NCI-H524 treated with DMSO at 0.1 percent for 48 hours (cell line): ENCODE data around the gene SND1.
A peak's percentile ranks its signal among the peaks of the same experiment; 100 is the strongest.
"Not testable (repeated sequence)": the region's sequence is repeated elsewhere in the genome, so short reads cannot be mapped to it uniquely, and the experiment has no call there.

Experiments used
- DNase-seq: peaks from one replicate; lab custom pipeline; 2025; lab: John Stamatoyannopoulos, UW

SND1 gene

DNA sequence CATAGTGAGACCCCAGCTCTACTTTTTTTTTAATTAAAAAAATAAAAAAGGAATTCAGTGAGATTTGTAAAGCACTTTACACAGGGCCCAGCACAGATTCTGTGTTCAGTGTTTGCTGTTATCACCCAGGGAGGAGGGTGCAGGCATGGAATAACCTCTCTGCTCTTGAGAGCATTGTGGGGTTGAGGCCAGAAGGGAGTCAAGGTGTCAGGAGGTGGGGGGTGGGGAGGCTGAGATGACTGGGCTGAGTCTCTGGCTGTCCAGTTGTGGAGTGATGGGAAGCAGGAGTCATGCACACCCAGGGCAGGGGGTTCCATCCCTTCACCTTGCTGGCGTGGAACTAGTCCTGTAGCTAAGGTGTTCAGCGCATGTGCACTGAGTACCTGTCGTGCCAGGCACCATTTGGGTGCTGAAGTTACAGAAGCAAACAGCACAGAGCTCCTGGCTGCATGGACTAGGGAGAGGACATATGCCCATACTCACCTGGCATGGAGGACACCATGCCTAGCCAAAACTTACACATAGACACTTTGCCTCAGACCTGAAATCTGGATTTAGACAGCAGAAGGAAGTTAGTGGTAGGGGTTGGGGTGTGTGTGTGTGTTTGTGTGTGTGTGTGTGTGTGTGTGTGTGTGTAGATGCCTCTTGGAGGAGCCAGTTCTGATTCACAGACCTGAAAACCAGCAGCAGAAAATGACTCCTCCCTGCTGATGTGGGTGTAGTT is 448.4 kb downstream of the SND1 start:
- DNase-seq: no peak

DNA sequence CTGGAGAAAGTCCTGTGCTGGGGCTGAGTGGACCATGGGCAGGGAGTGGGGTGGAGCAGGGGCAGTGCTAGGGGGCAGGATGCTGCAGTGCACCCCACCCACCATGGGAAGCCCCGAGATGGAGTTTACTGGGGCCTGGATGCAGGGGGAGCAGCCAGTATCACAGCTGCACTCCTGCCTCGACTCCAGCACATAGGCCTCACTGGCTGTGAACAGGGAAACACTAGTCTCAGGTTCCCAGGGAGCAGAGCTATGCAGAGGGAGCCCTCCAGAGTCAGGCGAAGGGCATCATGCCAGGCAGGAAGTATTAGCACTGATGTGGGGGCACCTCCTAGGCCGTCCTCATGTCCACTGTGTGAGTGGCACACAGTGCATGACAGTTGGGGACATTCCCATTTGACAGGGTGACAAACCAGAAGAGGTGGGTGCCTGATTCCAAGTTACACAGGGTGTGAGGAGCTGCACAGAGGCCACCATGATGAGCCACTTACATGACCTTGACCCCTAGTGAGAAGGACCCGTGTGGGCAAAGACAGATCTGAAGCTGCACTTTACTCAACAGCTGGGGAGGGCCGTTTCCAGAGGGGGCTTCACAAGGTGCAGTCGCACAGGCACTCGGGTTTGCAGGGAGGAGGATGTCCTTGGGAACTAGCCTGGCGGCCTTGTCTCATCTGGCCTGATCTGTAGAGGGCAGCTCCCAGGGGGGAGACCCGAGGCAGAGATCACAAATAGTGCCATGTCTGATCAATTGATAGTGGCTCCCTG is 449.1 kb downstream of the SND1 start:
- no peak for DNase-seq

DNA sequence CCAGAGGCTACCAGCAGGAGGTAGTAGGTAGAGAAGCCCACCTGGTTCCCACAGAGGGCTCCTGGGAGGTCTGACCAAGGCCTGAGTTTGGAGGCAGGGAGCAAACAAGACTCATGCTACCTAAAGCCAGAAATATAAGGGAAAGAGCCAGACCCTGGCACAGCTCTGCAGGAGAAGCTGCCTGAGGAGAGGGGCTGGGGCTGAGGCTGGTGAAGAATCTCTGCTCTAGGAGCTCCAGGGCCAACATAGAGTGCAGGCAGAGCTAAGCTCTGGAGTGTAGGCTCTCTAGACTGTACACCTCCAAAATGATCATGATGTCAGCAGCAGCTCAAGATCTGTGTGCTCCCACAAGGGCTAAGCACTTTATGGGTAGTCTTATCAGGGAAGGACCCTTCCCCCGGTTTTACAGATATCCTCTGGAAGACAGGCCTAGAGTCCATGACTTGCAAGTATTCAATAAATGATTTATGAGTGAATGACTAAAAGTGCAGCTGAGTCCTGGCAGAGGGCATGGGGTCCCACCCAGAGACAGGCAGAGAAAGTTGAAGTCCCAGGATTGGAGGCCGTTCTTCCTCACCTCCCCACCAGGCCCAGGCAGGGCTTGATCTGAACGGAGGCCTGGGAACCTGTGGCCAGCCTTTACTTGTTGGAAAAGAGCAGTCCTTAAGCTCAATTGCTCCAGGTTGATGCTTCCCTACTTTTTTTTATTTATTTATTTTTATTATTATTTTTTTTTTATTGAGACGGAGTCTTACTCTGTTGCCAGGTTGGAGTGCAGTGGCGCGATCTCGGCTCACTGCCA is 450.7 kb downstream of the SND1 start:
- no peak for DNase-seq

DNA sequence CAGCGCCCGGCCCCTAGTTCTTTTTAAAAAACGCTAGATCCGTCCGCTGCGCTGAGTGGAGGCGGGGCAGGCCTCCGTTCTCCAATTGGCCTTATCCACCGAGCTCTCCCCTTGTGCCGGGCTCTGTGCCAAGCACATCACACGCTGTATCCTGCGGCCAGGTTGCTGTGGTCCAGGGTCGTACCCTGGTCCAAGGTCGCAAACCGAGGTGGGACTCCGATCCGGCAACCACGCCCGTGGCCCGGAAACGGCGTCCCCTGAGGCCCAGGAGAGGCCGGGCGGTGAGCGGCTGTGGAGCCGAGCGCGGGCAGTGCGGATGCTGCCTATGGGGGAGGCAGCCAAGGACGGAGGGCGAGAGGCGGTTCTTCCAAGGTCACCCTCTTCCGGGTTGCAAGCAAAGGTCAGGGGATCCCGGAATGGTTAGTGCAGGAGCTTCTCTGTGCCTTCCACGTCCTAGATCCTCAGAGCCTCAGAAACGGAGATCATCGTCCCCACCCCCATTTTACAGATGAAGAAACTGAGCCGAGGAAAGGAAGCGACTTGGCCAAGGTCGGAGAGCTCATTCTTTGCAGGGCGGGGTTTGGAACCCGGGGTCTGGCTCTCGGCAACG is 451.6 kb downstream of the SND1 start:
- no peak for DNase-seq

DNA sequence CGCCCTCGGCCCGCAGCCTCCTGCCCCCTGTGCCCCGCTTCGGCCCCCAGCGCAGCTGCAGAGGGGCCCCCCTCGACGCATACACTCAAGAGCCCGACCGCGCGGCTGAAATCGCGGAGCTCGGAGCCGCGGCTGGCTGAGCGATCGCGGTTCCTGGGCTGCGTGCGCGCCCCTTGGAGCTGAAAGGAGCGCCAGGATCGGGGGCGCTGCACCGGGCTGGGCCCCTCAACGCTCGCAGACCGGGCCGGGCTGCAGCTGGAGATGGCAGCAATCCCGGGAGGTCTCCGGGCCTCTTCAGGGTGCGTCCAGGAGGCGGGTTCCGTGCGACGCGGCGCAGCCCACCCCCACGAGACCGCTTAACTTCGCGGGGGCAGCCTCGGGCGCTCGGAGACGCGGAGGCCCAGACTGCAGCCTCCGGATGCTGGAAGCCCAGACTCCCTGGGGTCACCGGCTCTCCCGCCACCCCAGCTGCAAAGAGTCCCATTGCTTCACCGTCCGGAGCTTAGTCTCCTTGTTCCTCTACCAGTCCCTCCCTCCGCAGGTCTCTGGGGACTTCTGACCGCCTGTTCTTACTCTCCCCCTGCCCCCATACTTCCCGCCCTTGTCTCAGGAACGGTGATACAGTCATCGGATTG is 452.2 kb downstream of the SND1 start:
- DNase-seq: no peak

DNA sequence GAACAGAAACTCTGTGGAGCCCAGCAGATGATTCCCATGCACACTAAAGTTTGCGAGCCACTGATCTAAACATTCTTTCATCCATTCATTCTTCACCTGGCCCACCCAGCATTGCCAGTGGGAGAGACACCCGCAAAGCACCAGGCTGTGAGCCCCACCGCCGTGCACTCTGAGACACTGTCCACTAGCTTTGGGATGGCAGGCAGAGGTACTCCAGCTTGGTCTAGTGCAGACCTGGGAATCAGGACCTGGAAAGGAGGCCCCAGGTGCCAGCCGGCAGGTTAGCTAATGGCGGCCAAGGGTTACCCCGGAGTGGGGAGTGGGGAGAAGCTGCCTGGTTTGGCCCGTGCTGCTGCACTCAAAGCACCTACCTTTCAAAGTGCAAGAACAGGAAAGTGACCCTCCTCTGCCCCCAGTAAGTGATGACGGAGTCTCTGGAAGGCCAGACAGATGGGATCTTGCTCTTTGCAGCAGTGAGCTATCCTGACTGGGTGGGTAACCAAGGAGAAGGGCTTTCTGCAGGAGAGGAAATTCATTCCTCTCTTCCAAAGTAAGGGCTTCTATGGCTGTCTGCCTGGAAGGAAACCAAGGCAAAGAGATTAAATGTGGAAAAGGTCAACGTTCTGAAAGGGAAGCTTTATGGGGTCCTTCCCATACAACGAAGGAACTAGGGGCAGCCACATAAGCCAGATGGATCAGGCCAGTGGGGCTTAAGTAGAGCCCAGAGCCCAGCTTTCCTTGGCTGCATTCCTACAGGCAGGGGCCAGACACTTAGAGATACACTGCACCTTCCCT is 453.4 kb downstream of the SND1 start:
- DNase-seq: no peak

DNA sequence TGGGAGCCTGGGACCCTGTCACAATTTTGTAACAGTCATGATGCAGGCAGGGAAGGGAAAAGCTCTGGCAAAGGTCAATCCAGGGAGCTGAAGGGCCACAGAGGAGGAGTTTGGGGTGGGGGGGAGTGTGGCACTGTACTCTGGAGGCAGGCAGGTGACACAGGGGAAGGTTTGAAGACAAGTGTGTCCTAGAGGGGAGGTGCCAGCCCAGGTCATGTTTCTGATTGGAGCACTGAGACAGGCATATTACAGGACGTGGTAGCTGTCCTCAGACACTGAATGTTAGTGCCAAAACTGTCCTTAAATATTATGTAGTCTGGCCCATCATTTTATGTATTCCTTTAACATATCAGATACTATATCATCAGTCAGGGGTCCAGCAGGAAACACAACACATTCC is 454.8 kb downstream of the SND1 start:
- DNase-seq: no peak

DNA sequence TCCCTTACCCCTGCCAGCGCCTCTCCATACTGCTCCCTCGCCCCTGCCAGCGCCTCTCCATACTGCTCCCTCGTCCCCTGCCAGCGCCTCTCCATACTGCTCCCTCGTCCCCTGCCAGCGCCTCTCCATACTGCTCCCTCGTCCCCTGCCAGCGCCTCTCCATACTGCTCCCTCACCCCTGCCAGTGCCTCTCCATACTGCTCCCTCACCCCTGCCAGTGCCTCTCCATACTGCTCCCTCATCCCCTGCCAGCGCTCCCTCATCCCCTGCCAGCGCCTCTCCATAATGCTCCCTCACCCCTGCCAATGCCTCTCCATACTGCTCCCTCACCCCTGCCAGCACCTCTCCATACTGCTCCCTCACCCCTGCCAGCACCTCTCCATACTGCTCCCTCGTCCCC is 455.5 kb downstream of the SND1 start:
- not testable (repeated sequence) for DNase-seq

DNA sequence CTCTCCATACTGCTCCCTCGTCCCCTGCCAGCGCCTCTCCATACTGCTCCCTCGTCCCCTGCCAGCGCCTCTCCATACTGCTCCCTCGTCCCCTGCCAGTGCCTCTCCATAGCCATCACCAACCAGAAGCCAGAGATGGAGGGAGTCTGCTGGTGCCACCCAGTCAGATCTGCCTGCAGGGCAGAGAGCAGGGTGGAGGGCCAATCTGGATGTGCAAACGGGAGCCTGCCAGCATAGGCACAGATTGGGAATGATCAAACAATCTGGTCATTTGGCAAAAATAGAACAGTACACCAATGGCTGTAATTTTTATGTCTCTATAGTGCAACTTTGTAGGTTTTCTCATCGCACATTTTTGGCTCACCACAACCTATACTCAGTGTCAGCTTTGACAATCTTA is 456.1 kb downstream of the SND1 start:
- no peak for DNase-seq

DNA sequence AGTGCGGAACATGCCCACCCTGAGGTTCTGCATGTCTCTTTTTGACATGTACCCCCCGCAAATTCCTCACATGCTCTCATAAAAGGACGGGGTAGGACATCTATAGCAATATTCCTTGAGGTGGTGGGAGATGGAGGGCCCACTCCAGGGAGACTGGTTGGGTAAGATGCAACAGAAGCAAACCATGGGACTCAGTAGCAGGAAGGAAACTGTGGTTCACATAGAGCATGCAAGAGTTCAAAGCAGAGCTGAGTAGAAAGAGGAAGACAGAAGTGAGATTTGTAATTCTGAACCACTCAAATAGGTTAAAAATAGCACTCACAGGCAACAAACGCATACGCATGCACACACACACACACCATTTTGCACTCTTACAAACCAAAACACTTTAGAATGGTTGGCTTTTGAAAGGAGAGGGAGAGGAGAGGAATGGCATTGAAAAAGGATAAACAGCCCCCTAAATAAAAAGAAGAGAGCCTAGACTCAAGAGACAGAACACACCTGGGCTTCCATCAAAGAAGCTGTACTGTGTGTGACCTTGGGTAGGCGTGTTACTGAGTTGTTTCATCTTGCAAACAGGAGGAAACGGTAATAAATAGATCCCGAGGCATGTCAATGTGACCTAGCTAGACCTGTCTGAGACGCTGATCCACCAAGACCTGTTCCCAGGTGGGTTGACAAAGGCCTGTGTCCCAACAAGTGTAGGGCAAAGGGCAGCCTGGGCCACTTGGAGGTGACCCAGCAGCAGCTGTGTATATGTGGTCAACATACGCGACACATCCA is 456.8 kb downstream of the SND1 start:
- DNase-seq: no peak

DNA sequence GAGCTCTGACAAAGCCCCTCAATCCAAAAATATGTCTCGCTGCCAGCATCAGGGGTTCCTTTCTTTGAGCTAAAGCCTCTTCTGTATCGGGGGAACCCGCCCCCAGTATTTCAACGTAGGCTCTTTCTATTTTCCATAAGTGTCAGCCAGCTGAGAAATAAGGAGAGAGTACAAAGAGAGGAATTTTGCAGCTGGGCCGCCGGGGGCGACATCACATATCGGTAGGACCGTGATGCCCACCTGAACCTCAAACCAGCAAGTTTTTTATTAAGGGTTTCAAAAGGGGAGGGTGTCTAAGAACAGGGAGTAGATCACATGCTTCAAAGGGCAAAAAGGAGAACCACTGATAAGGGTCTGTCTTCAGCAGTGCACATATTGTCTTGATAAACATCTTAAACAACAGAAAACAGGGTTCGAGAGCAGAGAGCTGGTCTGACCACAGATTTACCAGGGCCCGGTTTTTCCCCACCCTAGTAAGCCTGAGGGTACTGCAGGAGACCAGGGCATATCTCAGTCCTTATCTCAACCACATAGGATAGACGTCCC is 457.5 kb downstream of the SND1 start:
- DNase-seq: not testable (repeated sequence)

DNA sequence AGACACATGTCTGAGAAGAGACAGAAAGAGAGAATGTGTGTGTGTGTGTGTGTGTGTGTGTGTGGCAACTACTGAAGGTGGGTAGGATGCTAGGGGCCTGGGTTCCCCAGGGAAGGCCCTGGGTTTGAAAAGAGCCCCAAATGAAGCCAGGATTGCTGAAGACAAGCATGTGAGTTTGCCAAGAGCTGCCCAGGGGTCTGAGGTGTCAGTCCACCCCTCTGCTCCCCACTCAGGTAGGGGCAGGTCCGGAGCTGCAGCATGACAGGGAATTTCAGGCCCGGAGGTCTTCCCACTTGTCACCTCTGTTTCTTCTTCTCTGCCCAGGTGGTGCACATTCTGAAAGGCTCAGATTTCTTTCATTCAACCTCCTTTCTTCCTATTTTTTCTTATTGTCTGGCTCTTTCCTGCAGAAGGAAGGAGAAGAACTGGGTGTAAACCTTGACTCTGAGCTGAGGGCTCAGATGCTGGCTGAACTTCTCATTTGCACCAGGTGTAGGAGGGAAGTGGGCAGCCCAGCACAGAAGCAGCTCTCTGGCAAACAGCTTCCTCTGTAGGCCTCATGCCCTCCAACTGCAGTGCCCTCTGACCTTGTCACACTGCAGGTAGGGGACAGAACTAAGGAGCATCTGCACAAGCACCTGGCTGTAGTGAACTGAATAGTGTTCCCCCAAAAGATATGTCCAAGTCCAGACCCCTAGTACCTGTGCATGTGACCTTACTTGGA is 458.8 kb downstream of the SND1 start:
- DNase-seq: no peak

DNA sequence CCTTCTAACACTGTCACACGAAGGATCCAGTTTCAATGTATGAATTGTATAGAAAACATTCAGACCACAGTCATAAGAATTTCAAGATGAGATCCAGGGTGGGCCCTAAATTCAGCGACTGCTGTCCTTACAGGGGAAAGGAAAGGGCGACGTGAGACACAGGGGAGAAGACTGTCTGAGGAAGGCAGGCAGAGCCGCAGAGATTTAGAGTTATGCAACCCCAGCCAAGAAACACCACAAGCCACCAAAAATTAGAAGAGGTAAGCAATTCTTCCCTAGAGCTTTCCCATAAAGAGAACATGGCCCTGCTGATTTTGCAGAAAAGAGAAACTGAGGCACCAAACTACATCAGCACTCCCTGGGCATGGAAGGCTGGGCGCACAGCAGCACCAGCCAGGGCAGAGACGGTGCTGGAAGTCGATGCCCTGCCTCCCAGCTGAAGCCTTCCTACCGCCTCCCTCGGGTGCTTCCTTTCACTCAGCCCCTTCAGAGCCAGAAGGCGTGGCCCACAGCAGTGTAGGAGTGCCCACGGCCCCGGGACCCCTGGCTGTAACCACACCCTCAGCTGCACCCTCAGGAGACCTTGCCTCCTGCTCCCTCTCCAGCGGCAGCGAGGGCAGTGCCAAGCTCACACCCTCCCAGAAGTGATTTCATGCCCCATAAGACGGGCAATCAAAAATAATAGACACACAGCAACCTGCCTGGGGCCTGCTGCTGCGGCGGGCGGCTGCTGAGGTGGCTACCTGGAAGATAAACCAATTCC is 460.2 kb downstream of the SND1 start:
- DNase-seq: peak; percentile 49

DNA sequence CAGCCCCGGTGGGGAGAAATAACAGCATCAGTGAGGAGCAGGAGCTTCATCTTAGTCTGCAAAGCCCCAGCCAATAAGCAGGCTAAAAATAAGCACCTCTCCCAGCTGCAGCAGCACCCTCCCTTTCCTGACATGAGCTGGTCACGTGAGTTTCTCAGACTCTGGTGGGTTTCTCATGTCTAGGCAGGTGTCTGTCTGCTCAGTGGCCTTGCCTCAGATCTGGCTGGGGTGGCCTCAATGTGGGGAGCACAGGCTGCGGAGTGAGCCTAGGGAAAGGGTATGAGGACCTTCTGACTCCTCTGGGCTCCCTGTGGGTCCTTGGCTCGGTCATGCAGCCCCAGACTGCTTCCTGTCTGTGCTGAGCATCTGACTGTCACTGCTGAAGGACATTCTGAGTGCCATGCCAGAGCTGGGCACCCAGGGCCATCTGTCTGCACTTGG is 460.8 kb downstream of the SND1 start:
- peak; percentile 48 for DNase-seq

DNA sequence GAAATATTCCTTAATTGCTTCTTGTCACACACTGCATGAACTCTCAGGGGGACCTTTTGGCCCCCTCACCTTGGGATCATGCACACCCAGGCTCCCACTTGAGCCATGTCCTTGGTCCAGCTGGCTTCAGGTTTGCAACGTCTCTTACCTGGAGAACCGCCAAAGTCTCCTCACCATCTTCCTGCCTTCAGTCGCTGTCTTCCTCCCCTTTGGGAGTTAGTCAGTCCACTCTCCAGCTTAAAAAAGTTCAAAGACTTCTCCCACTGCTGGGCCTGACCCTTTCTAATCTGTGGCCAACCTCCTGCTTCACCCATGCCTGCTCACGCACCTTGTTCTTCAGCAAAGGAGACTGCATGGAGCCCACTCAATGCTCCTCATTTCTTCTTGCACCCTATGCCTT is 461.8 kb downstream of the SND1 start:
- DNase-seq: no peak

DNA sequence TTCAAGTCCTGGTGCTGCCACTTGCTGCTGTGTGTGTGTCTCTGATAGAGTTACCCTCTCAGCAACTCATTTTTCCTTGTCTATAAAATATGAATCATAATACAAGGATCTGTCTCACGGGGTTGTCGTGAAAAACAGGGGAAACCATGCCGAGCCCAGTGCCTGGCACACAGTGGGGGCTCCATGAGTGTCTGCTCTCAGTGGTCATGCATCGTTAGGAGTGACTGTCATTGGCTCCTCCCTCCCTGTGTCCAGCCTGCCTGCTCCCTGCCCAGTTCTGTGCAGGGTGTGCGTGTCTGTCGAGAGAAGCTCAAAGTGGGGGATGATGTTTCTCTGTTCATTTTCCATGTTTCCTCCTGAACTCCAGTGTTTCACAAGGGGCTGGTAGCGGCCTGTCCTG is 462.8 kb downstream of the SND1 start:
- no peak for DNase-seq

DNA sequence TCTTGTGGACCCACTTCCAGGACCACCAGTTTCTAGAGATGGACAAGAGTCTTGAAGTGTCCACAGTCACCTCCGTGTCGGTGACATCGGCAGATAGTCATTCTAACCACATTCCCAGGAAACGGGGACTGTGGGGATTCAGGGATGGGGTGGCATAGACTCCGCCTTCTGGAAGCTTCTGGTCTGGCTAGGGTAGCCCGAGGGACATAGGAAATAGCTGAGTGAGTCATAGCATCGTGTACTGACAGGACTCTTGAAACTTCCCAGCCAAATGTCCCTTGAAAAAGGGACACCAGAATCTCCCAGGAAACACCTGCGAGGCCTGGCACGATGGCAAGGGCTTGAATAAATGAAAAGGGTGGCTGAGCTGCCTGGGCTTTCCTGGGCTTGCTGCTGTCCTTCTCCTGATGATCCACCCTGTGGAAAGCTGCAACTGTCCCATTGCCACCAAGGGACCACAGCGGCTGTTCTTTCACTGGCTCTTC is 463.4 kb downstream of the SND1 start:
- DNase-seq: no peak
